ENCODE measurements around the gene RNF144B.
"Not testable (repeated sequence)": the region's sequence is repeated elsewhere in the genome, so short reads cannot be mapped to it uniquely, and the experiment has no call there.

RNF144B gene

GRCh38 chr6:18441251-18441979 lies 54.3 kb downstream of the RNF144B start:
- DNase-seq (ENCODE audit: low read depth in 2 of 2), result no peak

GRCh38 chr6:18444111-18444510 lies 57.0 kb downstream of the RNF144B start:
- DNase-seq (ENCODE audit: low read depth in 2 of 2), result no peak

- DNase-seq (ENCODE audit: low read depth in 2 of 2), result no peak
These were observed 58.1 kb downstream of the RNF144B start for GRCh38 chr6:18445228-18445627.

- DNase-seq (ENCODE audit: low read depth in 2 of 2), result no peak
These were observed 59.6 kb downstream of the RNF144B start for GRCh38 chr6:18446771-18447170.

GRCh38 chr6:18447552-18447951 lies 60.4 kb downstream of the RNF144B start:
- no peak for DNase-seq (ENCODE audit: low read depth in 2 of 2)

GRCh38 chr6:18451756-18452155 lies 64.6 kb downstream of the RNF144B start:
- DNase-seq (ENCODE audit: low read depth in 2 of 2), result no peak

- DNase-seq (ENCODE audit: low read depth in 2 of 2), result no peak
These were observed 67.3 kb downstream of the RNF144B start for GRCh38 chr6:18454446-18454845.

GRCh38 chr6:18457065-18457737 lies 70.1 kb downstream of the RNF144B start:
- no peak for DNase-seq (ENCODE audit: low read depth in 2 of 2)

- not testable (repeated sequence) for DNase-seq (ENCODE audit: low read depth in 2 of 2)
These were observed 70.9 kb downstream of the RNF144B start for GRCh38 chr6:18458086-18458485.

GRCh38 chr6:18463429-18463828 lies 76.3 kb downstream of the RNF144B start:
- DNase-seq (ENCODE audit: low read depth in 2 of 2), result no peak

GRCh38 chr6:18464176-18464575 lies 77.0 kb downstream of the RNF144B start:
- no peak for DNase-seq (ENCODE audit: low read depth in 2 of 2)

- DNase-seq (ENCODE audit: low read depth in 2 of 2), result no peak
These were observed 78.4 kb downstream of the RNF144B start for GRCh38 chr6:18465410-18466154.

GRCh38 chr6:18467741-18468502 lies 80.8 kb downstream of the RNF144B start:
- no peak for DNase-seq (ENCODE audit: low read depth in 2 of 2)

- DNase-seq (ENCODE audit: low read depth in 2 of 2), result no peak
These were observed 81.3 kb downstream of the RNF144B start for GRCh38 chr6:18468503-18468843.

GRCh38 chr6:18469536-18469935 lies 82.4 kb downstream of the RNF144B start:
- DNase-seq (ENCODE audit: low read depth in 2 of 2), result no peak

- no peak for DNase-seq (ENCODE audit: low read depth in 2 of 2)
These were observed 84.2 kb downstream of the RNF144B start for GRCh38 chr6:18471232-18471964.

GRCh38 chr6:18472941-18473340 lies 85.8 kb downstream of the RNF144B start:
- DNase-seq (ENCODE audit: low read depth in 2 of 2), result no peak

- DNase-seq (ENCODE audit: low read depth in 2 of 2), result no peak
These were observed 86.6 kb downstream of the RNF144B start for GRCh38 chr6:18473755-18474154.

- no peak for DNase-seq (ENCODE audit: low read depth in 2 of 2)
These were observed 90.3 kb downstream of the RNF144B start for GRCh38 chr6:18477301-18477941.

GRCh38 chr6:18478610-18479009 lies 91.5 kb downstream of the RNF144B start:
- DNase-seq (ENCODE audit: low read depth in 2 of 2), result no peak

- no peak for DNase-seq (ENCODE audit: low read depth in 2 of 2)
These were observed 94.7 kb downstream of the RNF144B start for GRCh38 chr6:18481870-18482269.
